Measurements from ENCODE around the gene P2RY6.

P2RY6 gene

GRCh38 chr11:73316422-73316821 is 44.3 kb downstream of the P2RY6 start:
- DNase-seq (ENCODE audit: low read depth) = no peak
- TF ChIP-seq CTCF (IDR thresholded peaks at IDR 0.05; ENCODE audit: insufficient read depth, low read depth, low read length, missing control alignments) = no peak

GRCh38 chr11:73317373-73317772 is 45.2 kb downstream of the P2RY6 start:
- no peak overlapping the region for H3K4me3 ChIP-seq (ENCODE audit: low read depth, low read length)
- DNase-seq (ENCODE audit: low read depth) = no peak
- TF ChIP-seq CTCF (IDR thresholded peaks at IDR 0.05; ENCODE audit: insufficient read depth, low read depth, low read length, missing control alignments) = no peak

More at GRCh38 chr11:73316422-73316821, 44.3 kb downstream of the P2RY6 start:
- no peak overlapping the region for H3K4me3 ChIP-seq (ENCODE audit: low read depth, low read length)

- TF ChIP-seq CTCF (IDR thresholded peaks at IDR 0.05; ENCODE audit: insufficient read depth, low read depth, low read length, missing control alignments) = no peak
- no peak overlapping the region for H3K4me3 ChIP-seq (ENCODE audit: low read depth, low read length)
- DNase-seq (ENCODE audit: low read depth) = no peak
Observed at GRCh38 chr11:73317803-73318202, 45.7 kb downstream of the P2RY6 start.

- no peak for TF ChIP-seq CTCF (IDR thresholded peaks at IDR 0.05; ENCODE audit: insufficient read depth, low read depth, low read length, missing control alignments)
- no peak overlapping the region for H3K4me3 ChIP-seq (ENCODE audit: low read depth, low read length)
- no peak for DNase-seq (ENCODE audit: low read depth)
Observed at GRCh38 chr11:73318501-73319011, 46.4 kb downstream of the P2RY6 start.

- no peak for DNase-seq (ENCODE audit: low read depth)
- no peak overlapping the region for H3K4me3 ChIP-seq (ENCODE audit: low read depth, low read length)
- no peak for TF ChIP-seq CTCF (IDR thresholded peaks at IDR 0.05; ENCODE audit: insufficient read depth, low read depth, low read length, missing control alignments)
Observed at GRCh38 chr11:73320763-73321603, 48.8 kb downstream of the P2RY6 start.

GRCh38 chr11:73321604-73322381 is 49.7 kb downstream of the P2RY6 start:
- H3K4me3 ChIP-seq (ENCODE audit: low read depth, low read length) = no peak overlapping the region
- DNase-seq (ENCODE audit: low read depth) = peak; percentile 33
- TF ChIP-seq CTCF (IDR thresholded peaks at IDR 0.05; ENCODE audit: insufficient read depth, low read depth, low read length, missing control alignments) = no peak

Data from GM12865 (cell line).